ENCODE results near the gene NUP214.
A peak's percentile ranks its signal among the peaks of the same experiment; 100 is the strongest.
"Not testable (repeated sequence)": the region's sequence is repeated elsewhere in the genome, so short reads cannot be mapped to it uniquely, and the experiment has no call there.

NUP214 gene

GRCh38 chr9:131204285-131204684, 78.9 kb downstream of the NUP214 start:
- peaks cover 57 to 96% (median 77%) of the 10 kb centered on the region in 3 donors for H3K36me3 ChIP-seq
- H3K9me3 ChIP-seq = no peaks in the 10 kb centered on the region
- no peak for TF ChIP-seq CTCF (IDR thresholded peaks at IDR 0.05)
- no peak overlapping the region for H3K27ac ChIP-seq
- H3K27me3 ChIP-seq = no peaks in the 10 kb centered on the region
- H3K4me3 ChIP-seq = no peak overlapping the region
- intact Hi-C loops (cut with DNase I; ENCODE audit: low total_unique reads) = no loop called here
- no peaks in the 10 kb centered on the region for H3K4me1 ChIP-seq
- DNase-seq = no peak

GRCh38 chr9:131206495-131206894, 81.1 kb downstream of the NUP214 start:
- Histone ChIP-seq H3K27me3 (no peaks in the 10 kb centered on the region), H3K4me1 (no peaks in the 10 kb centered on the region), H3K9me3 (no peaks in the 10 kb centered on the region), H3K27ac (no peak overlapping the region), H3K36me3 (peaks cover 53 to 90% (median 74%) of the 10 kb centered on the region in 3 donors), H3K4me3 (no peak overlapping the region)
- intact Hi-C loops (cut with DNase I; ENCODE audit: low total_unique reads) = loop anchor here (2.0 kb wide), 1 partner anchor 56 kb away; no protein-coding TSS in a partner anchor
- no peak for TF ChIP-seq CTCF (IDR thresholded peaks at IDR 0.05)
- no peak for DNase-seq

GRCh38 chr9:131211920-131212319, 86.5 kb downstream of the NUP214 start:
- peaks cover 34 to 66% (median 48%) of the 10 kb centered on the region in 3 donors for H3K36me3 ChIP-seq
- intact Hi-C loops (cut with DNase I; ENCODE audit: low total_unique reads) = not testable (repeated sequence)

GRCh38 chr9:131214286-131214856, 89.0 kb downstream of the NUP214 start:
- Histone ChIP-seq H3K4me3 (no peak overlapping the region), H3K27ac (no peak overlapping the region), H3K36me3 (peaks cover 24 to 65% (median 30%) of the 10 kb centered on the region in 3 donors), H3K4me1 (peaks cover 0 to 16% (median 4%) of the 10 kb centered on the region in 4 donors), H3K9me3 (peaks cover 0 to 6% (median 0%) of the 10 kb centered on the region in 3 donors), H3K27me3 (no peaks in the 10 kb centered on the region)
- intact Hi-C loops (cut with DNase I; ENCODE audit: low total_unique reads) = no loop called here
- no peak for DNase-seq
- TF ChIP-seq CTCF (IDR thresholded peaks at IDR 0.05) = no peak

More at GRCh38 chr9:131211920-131212319, 86.5 kb downstream of the NUP214 start:
- not testable (repeated sequence) for H3K27me3 ChIP-seq, H3K27ac ChIP-seq, H3K9me3 ChIP-seq, H3K4me1 ChIP-seq, H3K4me3 ChIP-seq, DNase-seq

GRCh38 chr9:131214876-131215275, 89.5 kb downstream of the NUP214 start:
- Histone ChIP-seq H3K9me3 (peaks cover 0 to 6% (median 0%) of the 10 kb centered on the region in 3 donors), H3K4me3 (no peak overlapping the region), H3K27ac (no peak overlapping the region), H3K36me3 (peaks cover 20 to 65% (median 30%) of the 10 kb centered on the region in 3 donors), H3K4me1 (peaks cover 0 to 16% (median 4%) of the 10 kb centered on the region in 4 donors), H3K27me3 (no peaks in the 10 kb centered on the region)
- intact Hi-C loops (cut with DNase I; ENCODE audit: low total_unique reads) = no loop called here
- no peak for DNase-seq
- TF ChIP-seq CTCF (IDR thresholded peaks at IDR 0.05) = no peak

- Histone ChIP-seq H3K27ac (peak overlapping the region in 1 of 2 donors; percentile 38), H3K27me3 (no peaks in the 10 kb centered on the region), H3K36me3 (peaks cover 12 to 67% (median 18%) of the 10 kb centered on the region in 3 donors), H3K9me3 (peaks cover 0 to 4% (median 0%) of the 10 kb centered on the region in 3 donors), H3K4me3 (no peak overlapping the region), H3K4me1 (peaks cover 0 to 16% (median 4%) of the 10 kb centered on the region in 4 donors)
- intact Hi-C loops (cut with DNase I; ENCODE audit: low total_unique reads) = no loop called here
- no peak for DNase-seq
- TF ChIP-seq CTCF (IDR thresholded peaks at IDR 0.05) = no peak
Observed at GRCh38 chr9:131216806-131217205, 91.4 kb downstream of the NUP214 start.
